HepG2 (cell line): Measurements from ENCODE around the gene BCAN.

Source experiments
- CTCF ChIP-seq: sonication (generic); formaldehyde crosslinking; IDR thresholded peaks from 2 replicates; pipeline ENCODE4 v1.5.0; 2020; ENCODE audit warnings: mild to moderate bottlenecking, missing genetic modification reagents, moderate library complexity
- KDM5B ChIP-seq: sonication (generic); formaldehyde crosslinking; IDR thresholded peaks from 2 replicates; pipeline ENCODE4 v1.4.0; 2020; ENCODE audit warnings: missing genetic modification reagents, mild to moderate bottlenecking, borderline replicate concordance
- NFE2L2 ChIP-seq: fragments of 150-350 bp; IDR thresholded peaks from 2 replicates; pipeline ENCODE4 v1.6.1; 2014; ENCODE audit warnings: low read length
- NR2F2 ChIP-seq: IDR thresholded peaks from 2 replicates; pipeline ENCODE4 v1.6.1; 2012; ENCODE audit warnings: low read depth, inconsistent platforms, borderline replicate concordance
- POLR2A ChIP-seq, 2 experiments: IDR thresholded peaks; 2 replicates each; pipeline ENCODE4 v1.6.1; 2011; ENCODE audit warnings: low read depth in 2 of 2, low read length in 2 of 2, mild to moderate bottlenecking in 1 of 2, moderate library complexity in 1 of 2; ENCODE audit not compliant: insufficient read depth in 1 of 2
- USF2 ChIP-seq, 2 experiments: sonication (generic) in 1 of 2; formaldehyde crosslinking in 1 of 2; IDR thresholded peaks; 2 replicates each; pipeline versions ENCODE4 v1.5.1 to v1.6.1; 2011 to 2020; ENCODE audit warnings: borderline replicate concordance in 1 of 2, low read depth in 1 of 2, low read length in 1 of 2, mild to moderate bottlenecking in 1 of 2, missing genetic modification reagents in 1 of 2, moderate library complexity in 1 of 2
- ZBTB14 ChIP-seq: sonication (generic); formaldehyde crosslinking; IDR thresholded peaks from 2 replicates; pipeline ENCODE4 v1.4.0; 2020; ENCODE audit warnings: missing genetic modification reagents
- ZFP91 ChIP-seq: sonication (generic); formaldehyde crosslinking; IDR thresholded peaks from 2 replicates; pipeline ENCODE4 v1.9.0; 2022; ENCODE audit warnings: missing genetic modification reagents, mild to moderate bottlenecking, borderline replicate concordance
- ZNF589 ChIP-seq: sonication (generic); formaldehyde crosslinking; conservative IDR thresholded peaks from 2 replicates; pipeline ENCODE4 v1.8.0; 2022; ENCODE audit warnings: mild to moderate bottlenecking, moderate library complexity, missing genetic modification reagents
- ZNF644 ChIP-seq: IDR thresholded peaks from 2 replicates; pipeline ENCODE4 v1.6.1; 2016; ENCODE audit warnings: low read depth

- TF ChIP-seq ZNF589 (CRISPR knock-in tag) (no peak), NR2F2 (no peak), CTCF (CRISPR knock-in tag) (no peak), USF2 (IDR thresholded peaks at IDR 0.05; ENCODE audit: low read depth, low read length) (no peak), USF2 (CRISPR knock-in tag; IDR thresholded peaks at IDR 0.05; ENCODE audit: borderline replicate concordance) (no peak), ZFP91 (CRISPR knock-in tag) (no peak), ZBTB14 (CRISPR knock-in tag) (no peak), NFE2L2 (no peak), KDM5B (CRISPR knock-in tag) (no peak), POLR2A (IDR thresholded peaks at IDR 0.05; ENCODE audit: insufficient read depth in 1 of 2, low read depth in 2 of 2, low read length in 2 of 2) (no peak), ZNF644 (no peak)
Measured at GRCh38 chr1:156668801-156669637, 27.1 kb downstream of the BCAN start.
